ENCODE data around the gene NAA60.

DNA sequence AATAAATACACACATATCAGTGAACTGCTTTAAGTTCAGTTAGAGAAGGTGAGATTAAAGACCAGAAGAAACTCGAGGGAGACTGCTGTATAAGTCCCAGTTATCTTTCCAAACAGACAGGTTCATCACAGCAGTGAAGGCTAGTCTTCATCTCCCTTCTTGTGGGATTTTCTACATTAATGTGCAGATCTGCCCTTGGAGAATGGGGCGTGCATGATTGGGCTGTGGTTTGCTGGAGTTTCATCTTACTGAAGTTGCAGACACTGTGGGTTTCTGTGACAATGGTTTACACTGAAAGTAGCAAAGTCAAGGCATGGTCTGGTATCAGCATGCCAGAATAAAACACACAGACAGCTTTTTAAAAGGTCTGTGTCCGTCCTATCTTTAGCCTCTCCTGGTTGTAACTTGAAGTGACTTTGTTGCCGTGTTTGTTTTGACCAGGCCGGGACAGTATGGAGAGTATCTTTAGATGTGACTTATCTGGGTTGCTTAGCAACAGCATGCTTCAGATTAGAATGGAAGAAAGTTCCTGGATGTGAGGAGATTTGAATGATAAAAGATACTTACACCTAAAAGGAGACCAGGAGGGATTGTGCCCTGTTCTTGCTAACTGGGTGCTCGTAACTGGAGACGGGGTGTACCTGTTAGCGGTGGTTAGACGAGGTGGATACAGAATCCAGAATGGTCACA, 16.1 kb downstream of the NAA60 start:
- TF ChIP-seq EZH2 (IDR thresholded peaks at IDR 0.05; ENCODE audit: borderline replicate concordance, insufficient read depth, low read length, poor library complexity, severe bottlenecking): no peak
- TF ChIP-seq SMC3 (conservative IDR thresholded peaks at IDR 0.05; ENCODE audit: poor library complexity): no peak
- TF ChIP-seq, protein P1, sequence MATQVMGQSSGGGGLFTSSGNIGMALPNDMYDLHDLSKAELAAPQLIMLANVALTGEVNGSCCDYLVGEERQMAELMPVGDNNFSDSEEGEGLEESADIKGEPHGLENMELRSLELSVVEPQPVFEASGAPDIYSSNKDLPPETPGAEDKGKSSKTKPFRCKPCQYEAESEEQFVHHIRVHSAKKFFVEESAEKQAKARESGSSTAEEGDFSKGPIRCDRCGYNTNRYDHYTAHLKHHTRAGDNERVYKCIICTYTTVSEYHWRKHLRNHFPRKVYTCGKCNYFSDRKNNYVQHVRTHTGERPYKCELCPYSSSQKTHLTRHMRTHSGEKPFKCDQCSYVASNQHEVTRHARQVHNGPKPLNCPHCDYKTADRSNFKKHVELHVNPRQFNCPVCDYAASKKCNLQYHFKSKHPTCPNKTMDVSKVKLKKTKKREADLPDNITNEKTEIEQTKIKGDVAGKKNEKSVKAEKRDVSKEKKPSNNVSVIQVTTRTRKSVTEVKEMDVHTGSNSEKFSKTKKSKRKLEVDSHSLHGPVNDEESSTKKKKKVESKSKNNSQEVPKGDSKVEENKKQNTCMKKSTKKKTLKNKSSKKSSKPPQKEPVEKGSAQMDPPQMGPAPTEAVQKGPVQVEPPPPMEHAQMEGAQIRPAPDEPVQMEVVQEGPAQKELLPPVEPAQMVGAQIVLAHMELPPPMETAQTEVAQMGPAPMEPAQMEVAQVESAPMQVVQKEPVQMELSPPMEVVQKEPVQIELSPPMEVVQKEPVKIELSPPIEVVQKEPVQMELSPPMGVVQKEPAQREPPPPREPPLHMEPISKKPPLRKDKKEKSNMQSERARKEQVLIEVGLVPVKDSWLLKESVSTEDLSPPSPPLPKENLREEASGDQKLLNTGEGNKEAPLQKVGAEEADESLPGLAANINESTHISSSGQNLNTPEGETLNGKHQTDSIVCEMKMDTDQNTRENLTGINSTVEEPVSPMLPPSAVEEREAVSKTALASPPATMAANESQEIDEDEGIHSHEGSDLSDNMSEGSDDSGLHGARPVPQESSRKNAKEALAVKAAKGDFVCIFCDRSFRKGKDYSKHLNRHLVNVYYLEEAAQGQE (IDR thresholded peaks at IDR 0.05; ENCODE audit: borderline replicate concordance): no peak
- TF ChIP-seq CTCF (IDR thresholded peaks at IDR 0.05; ENCODE audit: poor library complexity, severe bottlenecking): no peak
- TF ChIP-seq MXI1 (conservative IDR thresholded peaks at IDR 0.05; ENCODE audit: poor library complexity, severe bottlenecking): no peak
- no peak for TF ChIP-seq EP300 (conservative IDR thresholded peaks at IDR 0.05; ENCODE audit: poor library complexity, severe bottlenecking)
- TF ChIP-seq POLR2AphosphoS5 (IDR thresholded peaks at IDR 0.05): no peak
- TF ChIP-seq TAF1 (IDR thresholded peaks at IDR 0.05; ENCODE audit: low read depth): no peak
- no peak for TF ChIP-seq RAD21 (conservative IDR thresholded peaks at IDR 0.05)

Data from neural cell (in vitro differentiated cells).